GM10266 (cell line): ENCODE results near the gene ALOXE3.
A peak's percentile ranks its signal among the peaks of the same experiment; 100 is the strongest.

Experiments
- DNase-seq: peaks from one replicate; pipeline ENCODE4 v3.0.0; 2012; ENCODE audit errors: extremely low spot score
- CTCF ChIP-seq: IDR thresholded peaks from 2 replicates; pipeline ENCODE4 v1.5.1; 2012; ENCODE audit warnings: mild to moderate bottlenecking, low read depth; ENCODE audit not compliant: control insufficient read depth, insufficient read depth; ENCODE audit errors: missing control alignments

The ALOXE3 gene

GRCh38 chr17:8056976-8057625 is 61.2 kb downstream of the ALOXE3 start:
- no peak for DNase-seq
- no peak for TF ChIP-seq CTCF

DNA sequence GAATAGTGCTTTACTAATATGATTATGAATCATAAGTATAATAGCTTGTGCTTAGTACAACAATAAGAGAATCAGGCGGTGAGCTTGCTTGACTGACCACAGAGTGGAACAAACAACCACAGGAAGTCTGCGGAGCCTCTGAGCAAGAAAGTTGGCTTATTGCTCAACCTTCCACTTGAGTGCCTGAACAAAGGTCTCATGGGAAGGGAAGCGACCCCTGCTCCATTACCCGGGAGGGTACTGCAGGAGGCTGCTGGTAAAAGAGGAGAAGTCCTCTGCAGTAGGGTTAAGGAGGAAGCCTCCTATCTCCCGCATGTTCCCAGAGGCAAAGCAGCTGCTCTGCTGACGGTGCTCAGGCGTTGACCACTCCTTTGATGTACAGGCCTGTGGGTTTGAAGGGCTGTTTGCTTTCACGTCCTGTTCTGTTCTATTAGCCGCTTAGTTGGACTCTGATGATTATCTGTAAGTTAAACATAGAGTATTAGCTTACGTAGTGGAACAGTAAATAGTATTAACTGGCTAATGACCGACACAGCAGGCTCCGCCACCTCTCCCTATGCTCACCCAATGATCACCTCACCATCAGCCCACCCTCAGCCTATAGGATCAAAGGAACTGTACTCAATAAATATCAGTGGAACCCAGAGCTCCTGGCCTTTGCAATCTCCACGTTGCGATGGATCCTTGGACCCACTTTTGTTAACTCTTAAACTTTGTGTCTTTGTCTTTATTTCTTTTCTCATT is 61.9 kb downstream of the ALOXE3 start:
- peak; percentile 55 for DNase-seq
- no peak for TF ChIP-seq CTCF

- no peak for DNase-seq
- no peak for TF ChIP-seq CTCF
Observed at GRCh38 chr17:8055851-8056231, 62.5 kb downstream of the ALOXE3 start.

DNA sequence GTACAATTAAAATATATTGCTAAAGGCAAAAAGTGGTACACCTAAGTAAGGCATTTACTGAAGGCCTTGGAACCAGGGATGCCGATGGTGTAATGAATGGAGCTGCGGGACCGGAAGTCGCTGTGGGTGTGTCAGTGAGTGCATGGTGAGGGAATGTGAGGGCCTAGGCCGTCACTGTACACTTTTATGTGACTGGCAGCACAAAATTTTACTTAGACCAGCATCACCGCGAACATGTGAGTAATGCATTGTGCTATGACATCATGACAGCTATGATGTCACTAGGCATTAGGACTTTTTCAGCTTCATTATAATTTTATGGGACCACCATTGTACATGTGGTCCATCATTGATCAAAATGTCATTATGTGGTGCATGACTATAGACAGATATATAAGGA is 64.7 kb downstream of the ALOXE3 start:
- no peak for TF ChIP-seq CTCF
- DNase-seq: no peak

DNA sequence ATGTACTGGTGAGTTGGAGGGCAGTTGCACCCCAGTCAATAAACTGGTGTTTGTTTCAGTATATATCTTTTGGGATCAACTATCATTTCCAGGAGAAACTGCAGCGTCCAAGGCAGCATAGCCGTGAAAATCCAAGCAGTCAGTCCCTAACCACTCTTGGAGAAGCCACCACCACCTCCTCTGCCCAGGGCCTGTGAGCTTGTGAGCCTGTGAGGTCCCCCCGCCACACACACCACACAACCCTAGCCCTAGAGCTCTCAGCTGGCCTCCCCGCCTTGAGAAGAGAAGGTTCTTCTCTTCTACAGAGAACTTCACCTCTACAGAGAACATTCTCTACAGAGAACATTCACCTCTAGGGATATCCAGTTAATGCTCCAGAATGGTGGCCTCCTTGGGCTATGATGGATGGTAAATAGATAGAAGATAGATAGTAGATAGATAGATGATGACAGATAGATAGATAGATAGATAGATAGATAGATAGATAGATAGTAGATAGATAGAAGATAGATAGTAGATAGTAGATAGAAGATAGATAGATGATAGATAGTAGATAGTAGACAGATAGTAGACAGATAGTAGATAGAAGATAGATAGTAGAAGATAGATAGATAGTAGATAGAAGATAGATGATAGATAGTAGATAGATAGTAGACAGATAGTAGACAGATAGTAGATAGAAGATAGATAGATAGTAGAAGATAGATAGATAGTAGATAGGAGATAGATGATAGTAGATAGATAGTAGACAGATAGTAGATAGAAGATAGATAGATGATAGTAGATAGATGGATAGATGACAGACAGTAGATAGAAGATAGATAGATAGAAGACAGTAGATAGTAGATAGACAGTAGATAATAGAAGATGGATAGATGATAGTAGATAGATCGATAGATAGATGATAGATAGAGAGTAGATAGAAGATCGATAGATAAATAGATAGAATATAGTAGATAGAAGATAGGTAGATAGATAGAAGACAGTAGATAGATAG is 65.8 kb downstream of the ALOXE3 start:
- no peak for TF ChIP-seq CTCF
- DNase-seq: no peak

- no peak for TF ChIP-seq CTCF
- DNase-seq: no peak
Observed at GRCh38 chr17:8051831-8052230, 66.5 kb downstream of the ALOXE3 start.
